ENCODE measurements around the gene ELOVL5.

ELOVL5 gene

GRCh38 chr6:53238311-53238710, 110.4 kb downstream of the ELOVL5 start:
- no peak overlapping the region for H3K4me3 ChIP-seq (ENCODE audit: low read depth, low read length)
- no peak for DNase-seq (ENCODE audit: low read depth)
- TF ChIP-seq, protein P1, sequence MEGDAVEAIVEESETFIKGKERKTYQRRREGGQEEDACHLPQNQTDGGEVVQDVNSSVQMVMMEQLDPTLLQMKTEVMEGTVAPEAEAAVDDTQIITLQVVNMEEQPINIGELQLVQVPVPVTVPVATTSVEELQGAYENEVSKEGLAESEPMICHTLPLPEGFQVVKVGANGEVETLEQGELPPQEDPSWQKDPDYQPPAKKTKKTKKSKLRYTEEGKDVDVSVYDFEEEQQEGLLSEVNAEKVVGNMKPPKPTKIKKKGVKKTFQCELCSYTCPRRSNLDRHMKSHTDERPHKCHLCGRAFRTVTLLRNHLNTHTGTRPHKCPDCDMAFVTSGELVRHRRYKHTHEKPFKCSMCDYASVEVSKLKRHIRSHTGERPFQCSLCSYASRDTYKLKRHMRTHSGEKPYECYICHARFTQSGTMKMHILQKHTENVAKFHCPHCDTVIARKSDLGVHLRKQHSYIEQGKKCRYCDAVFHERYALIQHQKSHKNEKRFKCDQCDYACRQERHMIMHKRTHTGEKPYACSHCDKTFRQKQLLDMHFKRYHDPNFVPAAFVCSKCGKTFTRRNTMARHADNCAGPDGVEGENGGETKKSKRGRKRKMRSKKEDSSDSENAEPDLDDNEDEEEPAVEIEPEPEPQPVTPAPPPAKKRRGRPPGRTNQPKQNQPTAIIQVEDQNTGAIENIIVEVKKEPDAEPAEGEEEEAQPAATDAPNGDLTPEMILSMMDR (IDR thresholded peaks at IDR 0.05; ENCODE audit: low read depth, low read length, missing control alignments) = no peak

GRCh38 chr6:53236241-53236640, 112.5 kb downstream of the ELOVL5 start:
- no peak overlapping the region for H3K4me3 ChIP-seq (ENCODE audit: low read depth, low read length)
- DNase-seq (ENCODE audit: low read depth) = no peak
- TF ChIP-seq, protein P1 (IDR thresholded peaks at IDR 0.05; ENCODE audit: low read depth, low read length, missing control alignments) = no peak

DNA sequence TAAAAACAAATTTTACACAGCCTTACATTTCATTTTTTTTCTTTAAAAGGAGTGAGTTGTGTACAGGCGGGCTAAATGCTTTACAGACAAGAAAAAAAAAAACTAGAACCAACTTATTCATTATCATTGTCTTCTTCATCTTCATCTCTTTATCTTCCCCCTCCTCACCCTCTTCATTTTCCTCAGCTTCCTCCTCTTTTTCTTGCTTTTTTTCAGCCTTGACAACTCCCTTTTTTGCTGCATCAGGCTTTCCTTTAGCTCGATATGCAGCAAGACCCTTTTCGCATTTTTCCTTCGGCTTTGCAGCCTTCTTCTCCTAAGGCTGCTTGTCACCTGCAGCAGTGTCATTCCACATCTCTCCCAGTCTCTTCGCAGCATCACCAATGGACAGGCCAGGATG, 113.2 kb downstream of the ELOVL5 start:
- no peak overlapping the region for H3K4me3 ChIP-seq (ENCODE audit: low read depth, low read length)
- TF ChIP-seq, protein P1 (IDR thresholded peaks at IDR 0.05; ENCODE audit: low read depth, low read length, missing control alignments) = no peak
- no peak for DNase-seq (ENCODE audit: low read depth)

- DNase-seq (ENCODE audit: low read depth) = no peak
- TF ChIP-seq, protein P1 (IDR thresholded peaks at IDR 0.05; ENCODE audit: low read depth, low read length, missing control alignments) = no peak
- no peak overlapping the region for H3K4me3 ChIP-seq (ENCODE audit: low read depth, low read length)
These were observed 115.4 kb downstream of the ELOVL5 start for GRCh38 chr6:53233309-53233708.

DNA sequence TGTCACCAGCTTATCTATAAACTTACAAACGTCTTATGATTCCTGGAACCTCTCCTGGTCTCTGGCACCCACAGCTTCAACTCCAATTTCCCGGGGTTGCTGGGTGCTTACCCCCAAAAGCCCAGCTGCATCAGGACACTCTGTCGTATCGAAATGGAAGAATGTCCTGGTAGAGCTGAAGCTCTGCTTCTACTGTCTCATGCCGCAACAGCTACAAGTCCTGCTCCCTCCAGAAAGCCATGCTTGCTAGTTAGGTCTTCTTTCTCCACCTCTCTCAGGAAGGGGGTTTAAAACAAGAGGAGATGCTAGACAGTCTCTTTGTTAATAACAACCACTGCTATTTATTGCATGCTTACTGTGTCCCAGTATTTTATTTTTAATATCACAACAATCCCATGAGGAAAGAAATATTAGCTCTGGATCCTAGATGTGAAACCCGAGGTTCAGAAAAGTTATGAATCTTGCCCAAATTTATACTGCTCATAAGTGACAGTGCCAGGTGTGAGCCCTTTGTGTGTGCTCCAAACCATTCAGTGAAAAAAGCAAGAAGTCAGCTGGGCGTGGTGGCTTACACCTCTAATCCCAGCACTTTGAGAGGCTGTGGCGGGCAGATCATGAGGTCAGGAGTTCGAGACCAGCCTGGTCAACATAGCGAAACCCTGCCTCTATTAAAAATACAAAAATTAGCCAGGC, 117.8 kb downstream of the ELOVL5 start:
- DNase-seq (ENCODE audit: low read depth) = no peak
- TF ChIP-seq, protein P1 (IDR thresholded peaks at IDR 0.05; ENCODE audit: low read depth, low read length, missing control alignments) = no peak
- no peak overlapping the region for H3K4me3 ChIP-seq (ENCODE audit: low read depth, low read length)

- no peak for DNase-seq (ENCODE audit: low read depth)
- TF ChIP-seq, protein P1 (IDR thresholded peaks at IDR 0.05; ENCODE audit: low read depth, low read length, missing control alignments) = no peak
- H3K4me3 ChIP-seq (ENCODE audit: low read depth, low read length) = no peak overlapping the region
These were observed 120.9 kb downstream of the ELOVL5 start for GRCh38 chr6:53227847-53228246.

DNA sequence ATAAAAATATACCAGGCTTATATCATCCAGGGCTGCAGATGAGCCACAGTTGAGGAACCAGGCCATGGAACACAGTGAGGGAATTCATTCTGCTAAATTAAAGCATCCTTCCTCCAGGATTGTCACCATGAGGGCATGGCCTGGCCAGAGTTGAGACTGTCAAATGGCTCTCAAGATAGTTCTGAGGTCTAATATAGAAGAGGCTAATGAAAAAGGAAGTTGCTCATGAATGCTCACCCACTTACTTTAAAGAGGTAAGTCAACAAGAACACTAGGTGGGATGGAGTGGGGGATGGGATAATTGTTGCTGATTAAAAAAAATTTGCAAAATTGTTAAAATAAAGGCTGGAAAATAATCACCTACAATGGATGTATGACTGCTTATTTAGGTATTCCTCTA, 128.1 kb downstream of the ELOVL5 start:
- TF ChIP-seq, protein P1 (IDR thresholded peaks at IDR 0.05; ENCODE audit: low read depth, low read length, missing control alignments) = no peak
- H3K4me3 ChIP-seq (ENCODE audit: low read depth, low read length) = no peak overlapping the region
- DNase-seq (ENCODE audit: low read depth) = no peak

Data from GM12864 (cell line).